ENCODE data around the gene CERS5. TPM values are rescaled to one million over a fixed set of nuclear protein-coding genes. Genes with fewer than 3 reads are reported as not detected.

The CERS5 gene
- total RNA-seq, 1 experiment from 2014 or later: 62.6 TPM

- H3K4me1 ChIP-seq: peaks cover 6% of the 10 kb centered on the region; the same call in 1 of the 2 replicates
- Mint-ChIP-seq H3K36me3 (ENCODE audit: insufficient read depth, unreplicated experiment) (peaks cover 34% of the 10 kb centered on the region), H3K4me1 (ENCODE audit: low read depth, unreplicated experiment) (peaks cover 34% of the 10 kb centered on the region), H3K4me3 (ENCODE audit: unreplicated experiment) (no peak overlapping the region), H3K27me3 (ENCODE audit: insufficient read depth, unreplicated experiment) (no peaks in the 10 kb centered on the region), H3K27ac (ENCODE audit: unreplicated experiment) (no peak overlapping the region), H3K9me3 (ENCODE audit: unreplicated experiment) (no peaks in the 10 kb centered on the region)
- H3K27me3 ChIP-seq (replicated peaks; ENCODE audit: control insufficient read depth, insufficient read depth, low read length): no peaks in the 10 kb centered on the region
- intact Hi-C loops (cut with micrococcal nuclease; ENCODE audit: unreplicated experiment): loop anchor here (5.0 kb wide), 1 partner anchor 218 kb away; the partner anchor contains the start of gene LARP4
- CTCF ChIA-PET: interaction anchor here (0.6 kb wide), 1 partner anchor 887 kb away, joined by 3 read pairs; no protein-coding TSS in a partner anchor
- no TSS peak for BruUV-seq (replicated peaks)
- H3K9me3 ChIP-seq: no peaks in the 10 kb centered on the region
- no peak for DNase-seq
- TF ChIP-seq, protein P1, sequence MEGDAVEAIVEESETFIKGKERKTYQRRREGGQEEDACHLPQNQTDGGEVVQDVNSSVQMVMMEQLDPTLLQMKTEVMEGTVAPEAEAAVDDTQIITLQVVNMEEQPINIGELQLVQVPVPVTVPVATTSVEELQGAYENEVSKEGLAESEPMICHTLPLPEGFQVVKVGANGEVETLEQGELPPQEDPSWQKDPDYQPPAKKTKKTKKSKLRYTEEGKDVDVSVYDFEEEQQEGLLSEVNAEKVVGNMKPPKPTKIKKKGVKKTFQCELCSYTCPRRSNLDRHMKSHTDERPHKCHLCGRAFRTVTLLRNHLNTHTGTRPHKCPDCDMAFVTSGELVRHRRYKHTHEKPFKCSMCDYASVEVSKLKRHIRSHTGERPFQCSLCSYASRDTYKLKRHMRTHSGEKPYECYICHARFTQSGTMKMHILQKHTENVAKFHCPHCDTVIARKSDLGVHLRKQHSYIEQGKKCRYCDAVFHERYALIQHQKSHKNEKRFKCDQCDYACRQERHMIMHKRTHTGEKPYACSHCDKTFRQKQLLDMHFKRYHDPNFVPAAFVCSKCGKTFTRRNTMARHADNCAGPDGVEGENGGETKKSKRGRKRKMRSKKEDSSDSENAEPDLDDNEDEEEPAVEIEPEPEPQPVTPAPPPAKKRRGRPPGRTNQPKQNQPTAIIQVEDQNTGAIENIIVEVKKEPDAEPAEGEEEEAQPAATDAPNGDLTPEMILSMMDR (IDR thresholded peaks at IDR 0.05; ENCODE audit: insufficient read depth in 1 of 2, low read depth in 1 of 2, low read length in 1 of 2, severe bottlenecking in 1 of 2, unreplicated experiment in 1 of 2): no peak
- no peak overlapping the region for H3K4me3 ChIP-seq (ENCODE audit: low read depth, low read length)
- H3K36me3 ChIP-seq (ENCODE audit: control insufficient read depth, insufficient read depth, low read length): no peaks in the 10 kb centered on the region
- POLR2A ChIA-PET: interaction anchor here (0.8 kb wide), 1 partner anchor 203 kb away, joined by 7 read pairs; no protein-coding TSS in a partner anchor
Measured at GRCh38 chr12:50184261-50184660, 17.1 kb upstream of the CERS5 start.

DNA sequence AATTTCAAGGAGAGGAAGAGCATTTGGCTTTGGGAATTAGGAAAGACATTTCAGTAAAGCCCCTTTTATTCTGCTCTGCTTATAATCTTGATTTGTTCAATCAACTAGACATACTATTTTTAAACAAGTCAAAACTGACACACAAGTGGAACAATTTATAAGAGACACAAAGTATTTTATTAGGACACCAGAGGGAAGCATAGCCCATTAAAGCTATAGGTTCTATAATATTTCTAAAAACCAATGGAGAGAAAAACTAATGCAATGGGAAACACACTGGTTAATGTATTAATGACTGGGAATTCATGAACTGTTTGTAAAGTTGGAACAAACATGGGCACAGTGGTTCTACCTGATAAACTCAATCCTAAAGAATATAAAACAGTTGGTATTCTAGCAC is 15.3 kb upstream of the CERS5 start:
- ChIA-PET POLR2A (no interaction called here), CTCF (interaction anchor here (1.0 to 2.7 kb wide), 6 partner anchors 10 to 215 kb away, joined by 3 to 28 read pairs (median 5); partner anchors contain the start of genes LIMA1 and SMARCD1)
- intact Hi-C loops (cut with micrococcal nuclease; ENCODE audit: unreplicated experiment): loop anchor here (1.0 to 5.0 kb wide), 2 partner anchors 132 to 220 kb away; partner anchors contain the start of gene LARP4
- TF ChIP-seq, protein P1 (IDR thresholded peaks at IDR 0.05; ENCODE audit: insufficient read depth in 1 of 2, low read depth in 1 of 2, low read length in 1 of 2, severe bottlenecking in 1 of 2, unreplicated experiment in 1 of 2): no peak
- Mint-ChIP-seq H3K9me3 (ENCODE audit: unreplicated experiment) (no peaks in the 10 kb centered on the region), H3K27me3 (ENCODE audit: insufficient read depth, unreplicated experiment) (no peaks in the 10 kb centered on the region), H3K36me3 (ENCODE audit: insufficient read depth, unreplicated experiment) (peaks cover 42% of the 10 kb centered on the region), H3K4me1 (ENCODE audit: low read depth, unreplicated experiment) (peaks cover 22% of the 10 kb centered on the region), H3K4me3 (ENCODE audit: unreplicated experiment) (no peak overlapping the region), H3K27ac (ENCODE audit: unreplicated experiment) (peak overlapping the region; percentile 39)
- no TSS peak for BruUV-seq (replicated peaks)
- Histone ChIP-seq H3K36me3 (ENCODE audit: control insufficient read depth, insufficient read depth, low read length) (peaks cover 4% of the 10 kb centered on the region; the same call in 1 of the 2 replicates), H3K27me3 (replicated peaks; ENCODE audit: control insufficient read depth, insufficient read depth, low read length) (no peaks in the 10 kb centered on the region), H3K9me3 (no peaks in the 10 kb centered on the region), H3K4me3 (ENCODE audit: low read depth, low read length) (no peak overlapping the region), H3K4me1 (peaks cover 12% of the 10 kb centered on the region; the same call in 1 of the 2 replicates)
- DNase-seq: no peak

DNA sequence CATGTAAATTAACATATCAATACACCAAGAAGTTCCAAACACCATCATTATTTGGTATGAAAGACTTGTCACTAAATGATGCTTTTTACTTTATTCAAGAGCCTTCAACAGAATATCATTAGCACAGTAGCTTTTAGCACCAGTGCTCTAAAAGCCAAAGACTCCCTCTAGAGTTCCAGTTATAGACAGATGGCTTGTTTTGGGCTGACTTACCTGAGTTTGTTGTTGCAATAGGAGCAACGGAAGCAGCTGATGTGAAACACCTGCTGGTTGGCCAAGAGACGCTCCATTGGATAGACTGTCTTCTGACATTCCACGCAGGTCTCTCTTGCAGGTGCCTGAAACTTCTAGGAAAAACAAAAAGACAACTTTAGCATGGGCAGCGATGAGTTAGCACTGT is 14.5 kb upstream of the CERS5 start:
- Histone ChIP-seq H3K9me3 (no peaks in the 10 kb centered on the region), H3K27me3 (replicated peaks; ENCODE audit: control insufficient read depth, insufficient read depth, low read length) (no peaks in the 10 kb centered on the region), H3K4me3 (ENCODE audit: low read depth, low read length) (no peak overlapping the region), H3K4me1 (peaks cover 12% of the 10 kb centered on the region; the same call in 1 of the 2 replicates), H3K36me3 (ENCODE audit: control insufficient read depth, insufficient read depth, low read length) (peaks cover 4% of the 10 kb centered on the region; the same call in 1 of the 2 replicates)
- no peak for DNase-seq
- intact Hi-C loops (cut with micrococcal nuclease; ENCODE audit: unreplicated experiment): loop anchor here (1.0 to 5.0 kb wide), 2 partner anchors 133 to 221 kb away; partner anchors contain the start of gene LARP4
- H3K4me3 Mint-ChIP-seq (ENCODE audit: unreplicated experiment): no peak overlapping the region
- CTCF ChIA-PET: interaction anchor here (0.7 to 2.7 kb wide), 8 partner anchors 10 to 214 kb away, joined by 3 to 28 read pairs (median 6); partner anchors contain the start of genes CERS5, LIMA1 and SMARCD1
- no TSS peak for BruUV-seq (replicated peaks)
- peaks cover 49% of the 10 kb centered on the region for H3K36me3 Mint-ChIP-seq (ENCODE audit: insufficient read depth, unreplicated experiment)
- no peak overlapping the region for H3K27ac Mint-ChIP-seq (ENCODE audit: unreplicated experiment)
- H3K27me3 Mint-ChIP-seq (ENCODE audit: insufficient read depth, unreplicated experiment): no peaks in the 10 kb centered on the region
- POLR2A ChIA-PET: interaction anchor here (0.5 kb wide), 1 partner anchor 535 kb away, joined by 3 read pairs; no protein-coding TSS in a partner anchor
- TF ChIP-seq, protein P1 (IDR thresholded peaks at IDR 0.05; ENCODE audit: insufficient read depth in 1 of 2, low read depth in 1 of 2, low read length in 1 of 2, severe bottlenecking in 1 of 2, unreplicated experiment in 1 of 2): peak in 1 of 2 experiments; percentile 7
- peaks cover 21% of the 10 kb centered on the region for H3K4me1 Mint-ChIP-seq (ENCODE audit: low read depth, unreplicated experiment)
- no peaks in the 10 kb centered on the region for H3K9me3 Mint-ChIP-seq (ENCODE audit: unreplicated experiment)

Data from Caco-2 (cell line).